ENCODE measurements around the gene NR4A1. TPM values are rescaled to one million over a fixed set of nuclear protein-coding genes. Genes with fewer than 3 reads are reported as not detected.
A peak's percentile ranks its signal among the peaks of the same experiment; 100 is the strongest.

Gene NR4A1
- total RNA-seq, 4 donors from 2014 or later: 26.2 to 88.1 (median 59.4) TPM

- H3K36me3 ChIP-seq: no peaks in the 10 kb centered on the region
- no peaks in the 10 kb centered on the region for H3K27me3 ChIP-seq
- peak overlapping the region; percentile 45 to 49 (median 48) for H3K4me3 ChIP-seq
- peak; percentile 97 for DNase-seq (ENCODE audit: extremely low spot score)
- H3K9me3 ChIP-seq: no peaks in the 10 kb centered on the region
- intact Hi-C loops (cut with DNase I): no loop called here
- WGBS: 1% methylated on average over 5 of the region's 5 CpGs
- H3K27ac ChIP-seq (replicated peaks in 1 of 4): peak overlapping the region; percentile 94 to 100 (median 97)
- TF ChIP-seq, protein P1, sequence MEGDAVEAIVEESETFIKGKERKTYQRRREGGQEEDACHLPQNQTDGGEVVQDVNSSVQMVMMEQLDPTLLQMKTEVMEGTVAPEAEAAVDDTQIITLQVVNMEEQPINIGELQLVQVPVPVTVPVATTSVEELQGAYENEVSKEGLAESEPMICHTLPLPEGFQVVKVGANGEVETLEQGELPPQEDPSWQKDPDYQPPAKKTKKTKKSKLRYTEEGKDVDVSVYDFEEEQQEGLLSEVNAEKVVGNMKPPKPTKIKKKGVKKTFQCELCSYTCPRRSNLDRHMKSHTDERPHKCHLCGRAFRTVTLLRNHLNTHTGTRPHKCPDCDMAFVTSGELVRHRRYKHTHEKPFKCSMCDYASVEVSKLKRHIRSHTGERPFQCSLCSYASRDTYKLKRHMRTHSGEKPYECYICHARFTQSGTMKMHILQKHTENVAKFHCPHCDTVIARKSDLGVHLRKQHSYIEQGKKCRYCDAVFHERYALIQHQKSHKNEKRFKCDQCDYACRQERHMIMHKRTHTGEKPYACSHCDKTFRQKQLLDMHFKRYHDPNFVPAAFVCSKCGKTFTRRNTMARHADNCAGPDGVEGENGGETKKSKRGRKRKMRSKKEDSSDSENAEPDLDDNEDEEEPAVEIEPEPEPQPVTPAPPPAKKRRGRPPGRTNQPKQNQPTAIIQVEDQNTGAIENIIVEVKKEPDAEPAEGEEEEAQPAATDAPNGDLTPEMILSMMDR (IDR thresholded peaks at IDR 0.05): no peak
- TF ChIP-seq POLR2AphosphoS5 (IDR thresholded peaks at IDR 0.05) (no peak), EP300 (IDR thresholded peaks at IDR 0.05) (no peak), POLR2A (IDR thresholded peaks at IDR 0.05; ENCODE audit: low read depth) (no peak)
- H3K4me1 ChIP-seq: peaks cover 45 to 60% (median 48%) of the 10 kb centered on the region in 4 donors
Measured at GRCh38 chr12:52032446-52032803, 18.8 kb upstream of the NR4A1 start.

GRCh38 chr12:52032804-52033445 lies 18.3 kb upstream of the NR4A1 start:
- TF ChIP-seq POLR2AphosphoS5 (IDR thresholded peaks at IDR 0.05) (peak; percentile 98 to 99), POLR2A (IDR thresholded peaks at IDR 0.05; ENCODE audit: low read depth) (peak; percentile 71), EP300 (IDR thresholded peaks at IDR 0.05) (peak; percentile 78)
- TF ChIP-seq, protein P1 (IDR thresholded peaks at IDR 0.05): peak in 1 of 3 experiments; percentile 24
- Histone ChIP-seq H3K27me3 (no peaks in the 10 kb centered on the region), H3K4me1 (peaks cover 48 to 63% (median 50%) of the 10 kb centered on the region in 4 donors), H3K27ac (replicated peaks in 1 of 4) (peak overlapping the region; percentile 94 to 100 (median 97)), H3K36me3 (no peaks in the 10 kb centered on the region), H3K4me3 (peak overlapping the region; percentile 45 to 49 (median 48)), H3K9me3 (no peaks in the 10 kb centered on the region)
- 1% methylated on average over 21 of the region's 48 CpGs for WGBS
- DNase-seq (ENCODE audit: extremely low spot score): peak; percentile 99
- intact Hi-C loops (cut with DNase I): no loop called here

DNA sequence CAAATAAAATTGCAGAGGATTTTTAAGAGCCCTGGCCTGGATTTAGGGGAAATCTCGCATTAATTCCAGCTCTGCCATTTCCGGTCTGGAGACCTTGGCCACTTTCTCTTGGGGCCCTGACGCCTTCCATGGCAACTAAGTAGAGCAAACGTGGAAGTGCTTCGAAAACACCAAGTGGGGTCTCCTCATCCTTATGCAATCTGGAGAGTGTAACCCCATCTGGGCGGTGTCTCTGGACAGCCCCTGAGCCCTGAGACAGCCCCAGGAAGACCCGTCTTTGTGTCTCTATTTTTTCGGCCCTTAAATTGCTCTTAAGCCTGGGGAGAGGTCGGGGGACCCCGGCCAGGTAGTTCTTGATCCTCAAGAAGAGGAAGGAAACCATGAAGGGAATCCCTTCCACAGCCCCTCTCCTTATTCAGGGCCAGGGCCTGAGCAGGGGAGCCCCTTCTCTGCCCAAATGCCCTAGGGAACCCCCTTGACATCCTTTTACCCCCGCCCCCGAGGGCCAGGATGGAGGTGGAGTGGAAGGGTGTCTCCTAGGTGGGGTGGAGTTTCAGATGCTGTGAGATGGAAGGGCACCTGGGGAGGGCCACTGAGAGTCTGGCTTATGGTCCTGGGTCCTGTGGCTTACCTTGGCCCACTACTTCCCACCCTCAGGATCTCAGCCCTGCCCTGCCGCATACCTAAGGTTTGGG lies 17.6 kb upstream of the NR4A1 start:
- Histone ChIP-seq H3K27me3 (no peaks in the 10 kb centered on the region), H3K4me1 (peaks cover 54 to 70% (median 57%) of the 10 kb centered on the region in 4 donors), H3K9me3 (no peaks in the 10 kb centered on the region), H3K36me3 (no peaks in the 10 kb centered on the region), H3K4me3 (peak overlapping the region; percentile 45 to 49 (median 48)), H3K27ac (replicated peaks in 1 of 4) (peak overlapping the region; percentile 94 to 100 (median 97))
- intact Hi-C loops (cut with DNase I): no loop called here
- WGBS: 66% methylated on average over 13 of the region's 13 CpGs
- DNase-seq (ENCODE audit: extremely low spot score): no peak
- no peak for TF ChIP-seq EP300 (IDR thresholded peaks at IDR 0.05)
- no peak for TF ChIP-seq POLR2A (IDR thresholded peaks at IDR 0.05; ENCODE audit: low read depth)
- TF ChIP-seq POLR2AphosphoS5 (IDR thresholded peaks at IDR 0.05): no peak
- TF ChIP-seq, protein P1 (IDR thresholded peaks at IDR 0.05): no peak

GRCh38 chr12:52035190-52035589 lies 16.1 kb upstream of the NR4A1 start:
- TF ChIP-seq POLR2AphosphoS5 (IDR thresholded peaks at IDR 0.05) (no peak), POLR2A (IDR thresholded peaks at IDR 0.05; ENCODE audit: low read depth) (no peak), EP300 (IDR thresholded peaks at IDR 0.05) (no peak)
- TF ChIP-seq, protein P1 (IDR thresholded peaks at IDR 0.05): no peak
- H3K27ac ChIP-seq (replicated peaks in 1 of 4): peak overlapping the region; percentile 86 to 100 (median 97)
- peaks cover 52 to 61% (median 57%) of the 10 kb centered on the region in 4 donors for H3K4me1 ChIP-seq
- H3K36me3 ChIP-seq: no peaks in the 10 kb centered on the region
- intact Hi-C loops (cut with DNase I): no loop called here
- 89% methylated on average over 4 of the region's 4 CpGs for WGBS
- no peaks in the 10 kb centered on the region for H3K9me3 ChIP-seq
- H3K4me3 ChIP-seq: no peak overlapping the region
- DNase-seq (ENCODE audit: extremely low spot score): no peak
- no peaks in the 10 kb centered on the region for H3K27me3 ChIP-seq
